GM12878 (cell line): Measurements from ENCODE around the gene EPN1. TPM values are rescaled to one million over a fixed set of nuclear protein-coding genes. Genes with fewer than 3 reads are reported as not detected.

Source experiments
- ATAC-seq: fragments of 200-7000 bp; cut with Tn5 transposase; 3 replicates; pipeline ENCODE4 v1.9.1; 2020; ENCODE audit warnings: mild to moderate bottlenecking, moderate library complexity
- BruUV-seq: library from RNA; stranded (reverse); fragments of 400-500 nt; replicated peaks from 2 replicates; lab custom pipeline; 2021; lab: Mats Ljungman, UMichigan
- CTCF ChIA-PET: fragments of 300-600 bp; sonication (Branson Sonifier 250); formaldehyde crosslinking; extraction: SDS; loops from one replicate; lab custom pipeline; 2021; ENCODE audit warnings: inconsistent platforms; lab: Yijun Ruan, JAX
- POLR2A ChIA-PET: fragments of 350-600 bp; formaldehyde crosslinking; extraction: SDS; loops from one replicate; lab custom pipeline; 2021; ENCODE audit warnings: inconsistent platforms; lab: Charles Lee
- RAD21 ChIA-PET: fragments of 300-600 bp; sonication (Branson Sonifier 250); formaldehyde crosslinking; loops from one replicate; lab custom pipeline; 2023; ENCODE audit warnings: antibody characterized with exemption; ENCODE audit not compliant: unreplicated experiment; lab: Charles Lee
- SMC1A ChIA-PET: fragments of 300-600 bp; sonication (Branson Sonifier 250); formaldehyde crosslinking; loops from one replicate; lab custom pipeline; 2023; ENCODE audit not compliant: unreplicated experiment, uncharacterized antibody; lab: Charles Lee
- DNase-seq: peaks from one replicate; pipeline ENCODE4 v3.0.0-alpha.2; 2011; ENCODE audit warnings: low read depth, low spot score
- FAIRE-seq: peaks from 3 replicates; lab custom pipeline; 2011; peaks lifted over from hg19 to GRCh38; lab: Jason Lieb, UNC
- H2AFZ ChIP-seq: 2 replicates; pipeline ENCODE4 v1.6.0; 2011; ENCODE audit warnings: low read depth, low read length, control low read depth; ENCODE audit not compliant: control insufficient read depth
- H3K27ac ChIP-seq: 2 replicates; pipeline ENCODE4 v1.5.1; 2011; ENCODE audit warnings: control low read depth; ENCODE audit not compliant: control insufficient read depth, insufficient read depth
- H3K27me3 ChIP-seq, 2 experiments: replicated peaks in 1 of 2; 2 replicates each; pipeline versions ENCODE4 v1.6.0 to v1.6.1; 2011; ENCODE audit warnings: low read length in 1 of 2; ENCODE audit not compliant: control insufficient read depth in 2 of 2, insufficient read depth in 2 of 2
- H3K36me3 ChIP-seq, 2 experiments: 2 replicates each; pipeline ENCODE4 v1.5.1; 2011; ENCODE audit warnings: low read length in 1 of 2; ENCODE audit not compliant: control insufficient read depth in 2 of 2, insufficient read depth in 2 of 2
- H3K4me1 ChIP-seq: 2 replicates; pipeline ENCODE4 v1.6.1; 2011; ENCODE audit warnings: mild to moderate bottlenecking, low read length, moderate library complexity, mixed read lengths; ENCODE audit not compliant: control insufficient read depth, insufficient read depth
- H3K4me2 ChIP-seq: 2 replicates; pipeline ENCODE4 v1.6.0; 2011; ENCODE audit warnings: control low read depth; ENCODE audit not compliant: control insufficient read depth, insufficient read depth
- H3K4me3 ChIP-seq: fragments of 200-600 bp; sonication (generic); 2 replicates; pipeline ENCODE4 v1.5.1; 2016
- H3K79me2 ChIP-seq: 2 replicates; pipeline ENCODE4 v1.6.0; 2011; ENCODE audit warnings: low read length; ENCODE audit not compliant: control insufficient read depth, insufficient read depth
- H3K9ac ChIP-seq: 2 replicates; pipeline ENCODE4 v1.8.0; 2011; ENCODE audit warnings: low read length, control low read depth, mixed read lengths; ENCODE audit not compliant: control insufficient read depth, insufficient read depth
- H3K9me3 ChIP-seq: replicated peaks from 3 replicates; pipeline ENCODE4 v1.5.1; 2011; ENCODE audit warnings: mild to moderate bottlenecking, low read length; ENCODE audit not compliant: control insufficient read depth, insufficient read depth
- H4K20me1 ChIP-seq: 2 replicates; pipeline ENCODE4 v1.6.0; 2011; ENCODE audit not compliant: control insufficient read depth, insufficient read depth
- BACH1 ChIP-seq: fragments of 450-650 bp; IDR thresholded peaks from 2 replicates; pipeline ENCODE4 v1.6.1; 2017; ENCODE audit warnings: mild to moderate bottlenecking, borderline replicate concordance
- IKZF2 ChIP-seq, 2 experiments: fragments of 450-650 bp; IDR thresholded peaks; 2 replicates each; pipeline ENCODE4 v1.6.1; 2017; ENCODE audit warnings: mild to moderate bottlenecking in 2 of 2, moderate library complexity in 2 of 2
- JUNB ChIP-seq: IDR thresholded peaks from 2 replicates; pipeline ENCODE4 v1.6.1; 2016; ENCODE audit warnings: antibody characterized with exemption, mild to moderate bottlenecking
- MYB ChIP-seq: fragments of 150-350 bp; IDR thresholded peaks from 2 replicates; pipeline ENCODE4 v1.6.1; 2014; ENCODE audit warnings: mild to moderate bottlenecking, low read depth, low read length, borderline replicate concordance
- POLR2A ChIP-seq: IDR thresholded peaks from 2 replicates; pipeline ENCODE4 v1.6.1; 2011; ENCODE audit warnings: low read depth, mild to moderate bottlenecking, low read length
- POLR2AphosphoS5 ChIP-seq: IDR thresholded peaks from 2 replicates; pipeline ENCODE4 v1.6.1; 2011; ENCODE audit warnings: mild to moderate bottlenecking, low read length, inconsistent platforms
- RFX5 ChIP-seq: IDR thresholded peaks from 2 replicates; pipeline ENCODE4 v1.6.1; 2011; ENCODE audit warnings: low read depth, low read length, improper control_type of control experiment
- RUNX3 ChIP-seq: IDR thresholded peaks from 2 replicates; pipeline ENCODE4 v1.6.1; 2012; ENCODE audit warnings: low read length, inconsistent platforms
- SMAD5 ChIP-seq: IDR thresholded peaks from 2 replicates; pipeline ENCODE4 v1.6.1; 2016; ENCODE audit warnings: antibody characterized with exemption, low read depth
- STAT3 ChIP-seq: IDR thresholded peaks from 2 replicates; pipeline ENCODE4 v1.6.1; 2011; ENCODE audit warnings: low read depth, low read length, improper control_type of control experiment
- TCF12 ChIP-seq: IDR thresholded peaks from 2 replicates; pipeline ENCODE4 v1.6.1; 2011; ENCODE audit warnings: low read depth, mild to moderate bottlenecking, low read length
- WGBS: methylation state at CpG from one replicate; pipeline ENCODE4 v1.1.6; 2016; ENCODE audit warnings: low lambda C conversion rate; ENCODE audit not compliant: insufficient replicate concordance, insufficient coverage; ENCODE audit errors: missing lambda C conversion rate; 5-methylcytosine and 5-hydroxymethylcytosine counted together
- in situ Hi-C: fragments of 300-500 bp; cut with MboI; formaldehyde crosslinking; loops from 9 replicates; pipeline ENCODE4 v1.14.3; 2018; ENCODE audit warnings: mixed read lengths
- intact Hi-C: fragments of 100-400 bp; cut with micrococcal nuclease; formaldehyde crosslinking; loops from one replicate; pipeline ENCODE4 v1.14.2; 2022; ENCODE audit not compliant: unreplicated experiment
- polyA plus RNA-seq, 11 experiments: library from polyadenylated mRNA; depleted of rRNA in 4 of 11; unstranded in 6 of 11; stranded (reverse) in 5 of 11; fragments of >200 nt; fragmentation: Nextera tagmentation in 4 of 11; fragmentation: Illumina TruSeq in 1 of 11; extraction: Ambion mirVana in 4 of 11; extraction: Trizol in 1 of 11; gene quantifications; 1 replicate in 1 of 11; 2 replicates in 10 of 11; pipeline versions ENCODE4 v1.2.1 to v1.2.3, GENCODE V29; 2011 to 2016; ENCODE audit warnings: inconsistent platforms in 2 of 11, missing spikeins in 2 of 11, low read depth in 1 of 11
- total RNA-seq, 4 experiments: library from RNA; depleted of rRNA in 3 of 4; stranded (reverse); fragments of >200 nt in 3 of 4; fragmentation: Illumina TruSeq in 1 of 4; extraction: Trizol in 1 of 4; gene quantifications; 2 replicates each; pipeline versions ENCODE4 v1.2.1 to v1.2.3, GENCODE V29; 2013 to 2021
- TF ChIP-seq, protein P1 (sequence below): fragments of 450-650 bp; conservative IDR thresholded peaks from 2 replicates; pipeline ENCODE4 v1.6.1; 2017; ENCODE audit warnings: mild to moderate bottlenecking, moderate library complexity
- TF ChIP-seq, protein P2 (sequence below), 3 experiments: IDR thresholded peaks in 2 of 3; conservative IDR thresholded peaks in 1 of 3; 2 replicates each; pipeline ENCODE4 v1.5.1; 2011; ENCODE audit warnings: low read depth in 3 of 3, low read length in 3 of 3, mild to moderate bottlenecking in 3 of 3, control low read depth in 2 of 3, moderate library complexity in 2 of 3, inconsistent platforms in 1 of 3, mixed read lengths in 1 of 3; ENCODE audit not compliant: control insufficient read depth in 2 of 3, insufficient read depth in 1 of 3; ENCODE audit errors: extremely low read depth in 1 of 3

The EPN1 gene
- total and polyA plus RNA-seq, 10 of the 15 experiments (the other 5 are each of a cell fraction or from before 2014, with no cell fraction given): 0.11 to 88.5 (median 10.6) TPM

DNA sequence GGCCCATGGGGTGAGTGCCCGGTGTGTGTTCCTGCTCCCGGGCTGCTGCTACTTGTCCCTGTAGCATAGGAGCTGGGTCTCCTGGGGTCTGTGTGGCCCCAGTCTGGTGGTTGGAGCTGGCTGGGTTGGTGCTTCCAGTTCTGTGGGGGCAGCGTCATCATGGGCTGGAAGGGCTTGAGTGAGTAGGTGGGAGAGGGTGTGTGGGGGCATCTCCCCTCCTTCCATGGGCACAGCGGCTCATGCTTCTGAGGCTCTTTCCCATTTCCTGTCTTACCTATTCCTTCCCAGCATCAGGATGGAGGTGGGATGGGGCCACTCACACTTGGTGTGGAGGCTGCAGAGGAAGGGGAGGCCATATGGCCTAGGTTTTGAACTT, 8.0 kb upstream of the EPN1 start (continued):
- TF ChIP-seq MYB: no peak

DNA sequence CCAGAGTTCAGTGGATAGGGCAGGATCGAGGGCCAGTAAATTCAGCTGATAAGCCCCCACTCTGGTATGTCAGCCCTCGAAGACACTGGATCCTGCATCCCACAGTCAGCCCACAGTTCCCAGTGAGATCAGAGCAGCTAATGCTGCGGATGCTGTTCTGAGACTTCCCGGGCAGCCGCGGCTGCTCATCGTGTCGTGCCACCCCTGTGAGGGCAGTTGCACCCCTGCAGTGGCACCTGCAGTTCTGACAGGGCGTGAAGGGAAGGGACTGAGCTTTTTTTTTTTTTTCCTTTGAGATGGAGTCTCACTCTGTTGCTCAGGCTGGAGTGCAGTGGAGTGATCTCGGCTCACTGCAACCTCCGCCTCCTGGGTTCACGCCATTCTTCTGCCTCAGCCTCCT, 7.5 kb upstream of the EPN1 start:
- Histone ChIP-seq H3K27me3 (no peaks in the 10 kb centered on the region), H3K4me2 (no peak overlapping the region), H3K9ac (no peak overlapping the region), H3K9me3 (no peaks in the 10 kb centered on the region), H3K27ac (no peak overlapping the region), H3K4me1 (no peaks in the 10 kb centered on the region), H2AFZ (no peak overlapping the region), H3K36me3 (peaks cover 43 to 65% of the 10 kb centered on the region in 2 experiments), H4K20me1 (peaks cover 23% of the 10 kb centered on the region), H3K79me2 (peaks cover 20% of the 10 kb centered on the region), H3K4me3 (no peak overlapping the region)
- ChIA-PET SMC1A (no interaction called here), CTCF (interaction anchor here (0.6 kb wide), 1 partner anchor 440 kb away, joined by 3 read pairs; no protein-coding TSS in a partner anchor), RAD21 (no interaction called here), POLR2A (interaction anchor here (0.7 kb wide), 1 partner anchor 20 kb away, joined by 3 read pairs; no protein-coding TSS in a partner anchor)
- TF ChIP-seq POLR2A (0 out of 2 replicates have a peak, but pooled peaks have one; percentile 15), STAT3 (no peak), RFX5 (no peak)
- WGBS: 92% methylated on average over 12 of the region's 12 CpGs
- in situ Hi-C loops (loop anchor here (25.0 kb wide), 1 partner anchor 1530 kb away; the partner anchor contains the start of gene CNOT3), intact Hi-C loops (no loop called here)
- no peak for ATAC-seq
- no TSS peak for BruUV-seq
- DNase-seq: no peak
- FAIRE-seq: no peak

DNA sequence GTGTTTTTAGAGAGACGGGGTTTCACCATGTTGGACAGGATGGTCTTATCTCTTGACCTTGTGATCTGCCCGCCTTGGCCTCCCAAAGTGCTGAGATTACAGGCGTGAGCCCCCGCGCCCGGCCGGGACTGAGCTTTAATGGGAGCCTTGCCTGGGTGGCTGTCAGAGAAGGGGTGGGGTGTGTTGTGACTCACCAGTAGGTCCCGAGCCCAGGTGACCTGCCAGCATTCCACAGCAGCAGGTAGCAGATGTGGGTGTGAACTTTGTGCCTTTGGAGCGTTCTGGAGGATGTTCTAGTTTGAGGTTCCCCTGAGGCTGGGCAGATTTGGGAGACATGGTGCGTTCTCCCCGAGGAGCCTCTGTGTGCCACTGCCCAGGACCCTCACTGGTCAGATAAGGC, 7.1 kb upstream of the EPN1 start:
- RAD21 ChIA-PET: no interaction called here
- Histone ChIP-seq H3K9ac (no peak overlapping the region), H3K4me1 (no peaks in the 10 kb centered on the region), H3K4me2 (no peak overlapping the region), H3K9me3 (no peaks in the 10 kb centered on the region), H3K4me3 (no peak overlapping the region), H3K27ac (no peak overlapping the region), H3K79me2 (peaks cover 19% of the 10 kb centered on the region), H3K27me3 (no peaks in the 10 kb centered on the region), H4K20me1 (peaks cover 23% of the 10 kb centered on the region), H3K36me3 (peaks cover 39 to 61% of the 10 kb centered on the region in 2 experiments), H2AFZ (no peak overlapping the region)
- BruUV-seq: no TSS peak
- WGBS: 95% methylated on average over 11 of the region's 11 CpGs
- SMC1A ChIA-PET: no interaction called here
- DNase-seq (no peak), ATAC-seq (no peak), FAIRE-seq (no peak)
- in situ Hi-C loops (loop anchor here (25.0 kb wide), 1 partner anchor 1531 kb away; the partner anchor contains the start of gene CNOT3), intact Hi-C loops (no loop called here)
- POLR2A ChIA-PET: interaction anchor here (0.7 kb wide), 1 partner anchor 21 kb away, joined by 3 read pairs; no protein-coding TSS in a partner anchor
- CTCF ChIA-PET: interaction anchor here (0.6 kb wide), 1 partner anchor 441 kb away, joined by 3 read pairs; no protein-coding TSS in a partner anchor
- TF ChIP-seq JUNB (no peak), POLR2AphosphoS5 (no peak), IKZF2 (IDR thresholded peaks at IDR 0.05) (no peak), SMAD5 (no peak), BACH1 (no peak), RUNX3 (no peak), TCF12 (no peak)
- TF ChIP-seq, protein P1, sequence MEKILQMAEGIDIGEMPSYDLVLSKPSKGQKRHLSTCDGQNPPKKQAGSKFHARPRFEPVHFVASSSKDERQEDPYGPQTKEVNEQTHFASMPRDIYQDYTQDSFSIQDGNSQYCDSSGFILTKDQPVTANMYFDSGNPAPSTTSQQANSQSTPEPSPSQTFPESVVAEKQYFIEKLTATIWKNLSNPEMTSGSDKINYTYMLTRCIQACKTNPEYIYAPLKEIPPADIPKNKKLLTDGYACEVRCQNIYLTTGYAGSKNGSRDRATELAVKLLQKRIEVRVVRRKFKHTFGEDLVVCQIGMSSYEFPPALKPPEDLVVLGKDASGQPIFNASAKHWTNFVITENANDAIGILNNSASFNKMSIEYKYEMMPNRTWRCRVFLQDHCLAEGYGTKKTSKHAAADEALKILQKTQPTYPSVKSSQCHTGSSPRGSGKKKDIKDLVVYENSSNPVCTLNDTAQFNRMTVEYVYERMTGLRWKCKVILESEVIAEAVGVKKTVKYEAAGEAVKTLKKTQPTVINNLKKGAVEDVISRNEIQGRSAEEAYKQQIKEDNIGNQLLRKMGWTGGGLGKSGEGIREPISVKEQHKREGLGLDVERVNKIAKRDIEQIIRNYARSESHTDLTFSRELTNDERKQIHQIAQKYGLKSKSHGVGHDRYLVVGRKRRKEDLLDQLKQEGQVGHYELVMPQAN: no peak
- TF ChIP-seq, protein P2, sequence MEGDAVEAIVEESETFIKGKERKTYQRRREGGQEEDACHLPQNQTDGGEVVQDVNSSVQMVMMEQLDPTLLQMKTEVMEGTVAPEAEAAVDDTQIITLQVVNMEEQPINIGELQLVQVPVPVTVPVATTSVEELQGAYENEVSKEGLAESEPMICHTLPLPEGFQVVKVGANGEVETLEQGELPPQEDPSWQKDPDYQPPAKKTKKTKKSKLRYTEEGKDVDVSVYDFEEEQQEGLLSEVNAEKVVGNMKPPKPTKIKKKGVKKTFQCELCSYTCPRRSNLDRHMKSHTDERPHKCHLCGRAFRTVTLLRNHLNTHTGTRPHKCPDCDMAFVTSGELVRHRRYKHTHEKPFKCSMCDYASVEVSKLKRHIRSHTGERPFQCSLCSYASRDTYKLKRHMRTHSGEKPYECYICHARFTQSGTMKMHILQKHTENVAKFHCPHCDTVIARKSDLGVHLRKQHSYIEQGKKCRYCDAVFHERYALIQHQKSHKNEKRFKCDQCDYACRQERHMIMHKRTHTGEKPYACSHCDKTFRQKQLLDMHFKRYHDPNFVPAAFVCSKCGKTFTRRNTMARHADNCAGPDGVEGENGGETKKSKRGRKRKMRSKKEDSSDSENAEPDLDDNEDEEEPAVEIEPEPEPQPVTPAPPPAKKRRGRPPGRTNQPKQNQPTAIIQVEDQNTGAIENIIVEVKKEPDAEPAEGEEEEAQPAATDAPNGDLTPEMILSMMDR (IDR thresholded peaks at IDR 0.05 in 2 of 3, conservative IDR thresholded peaks at IDR 0.05 in 1 of 3; ENCODE audit: control insufficient read depth in 2 of 3, extremely low read depth in 1 of 3, insufficient read depth in 1 of 3, low read depth in 3 of 3, low read length in 3 of 3): no peak
